ENCODE data around the gene MPL. TPM values are rescaled to one million over a fixed set of nuclear protein-coding genes. Genes with fewer than 3 reads are reported as not detected.
A peak's percentile ranks its signal among the peaks of the same experiment; 100 is the strongest.

Gene MPL
- total and polyA plus RNA-seq, 2 of the 8 experiments (the other 6 are each of a cell fraction or from before 2014, with no cell fraction given): 0.08 TPM; not detected in 1

DNA sequence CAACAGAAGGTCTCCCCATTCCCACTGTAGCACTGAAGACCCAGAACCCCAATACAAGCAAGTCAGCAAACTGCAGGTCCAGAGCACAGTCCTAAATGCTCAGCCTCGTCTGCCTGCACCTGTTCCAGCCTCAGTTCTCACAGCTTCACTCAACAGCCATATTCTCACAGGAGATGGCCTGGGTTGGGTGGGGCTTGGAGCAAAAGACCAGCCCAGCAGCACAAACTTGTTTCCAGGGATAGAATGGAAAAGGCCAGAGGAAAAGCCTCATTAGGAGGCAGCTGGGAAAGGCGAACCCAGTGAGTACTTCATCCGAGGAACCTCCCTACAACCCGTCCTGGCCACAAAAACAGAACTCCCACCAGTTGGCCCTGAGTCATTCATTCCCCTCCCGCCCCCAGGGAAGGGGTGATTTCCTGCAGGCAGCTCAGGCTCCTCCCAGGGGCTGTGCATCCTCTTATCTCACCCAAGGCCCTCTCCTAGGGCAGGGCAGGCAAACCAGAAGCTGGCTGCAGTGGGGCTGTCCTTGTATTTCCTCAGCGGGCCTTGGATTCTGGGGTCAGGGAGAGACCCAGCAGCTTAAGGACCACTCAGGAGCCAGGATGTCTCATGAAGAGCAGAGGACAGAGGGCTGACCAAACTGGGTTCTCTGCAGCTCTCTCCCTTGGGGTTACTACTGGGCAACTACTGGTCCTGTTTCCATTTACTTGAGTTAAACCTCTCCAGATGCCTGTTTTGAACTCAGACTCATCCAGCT, 7.4 kb upstream of the MPL start:
- Histone ChIP-seq H4K20me1 (replicated peaks in 1 of 2; ENCODE audit: control insufficient read depth in 1 of 2, insufficient read depth in 2 of 2, low read length in 2 of 2) (no peaks in the 10 kb centered on the region), H3K18ac (ENCODE audit: extremely low read depth, low read length) (no peak overlapping the region), H2AFZ (ENCODE audit: low read length) (peak overlapping the region; percentile 56; the same call in 1 of the 2 replicates), H3K4me3 (ENCODE audit: extremely low read depth in 1 of 4, insufficient read depth in 2 of 4, low read depth in 3 of 4, low read length in 4 of 4) (no peak overlapping the region), H4K8ac (ENCODE audit: extremely low read depth, insufficient read depth, low read length) (no peak overlapping the region), H4K91ac (replicated peaks; ENCODE audit: insufficient read length, low read length) (peak overlapping the region; percentile 22), H2BK12ac (ENCODE audit: low read depth, low read length) (no peak overlapping the region), H3K9me3 (ENCODE audit: insufficient read depth in 2 of 2, low read depth in 1 of 2, low read length in 1 of 2) (peaks cover 0 to 10% of the 10 kb centered on the region in 2 experiments; a peak in 2 of 4 replicates), H3K56ac (replicated peaks; ENCODE audit: insufficient read length, low read depth, low read length) (no peak overlapping the region), H3K23me2 (ENCODE audit: low read depth, low read length) (no peaks in the 10 kb centered on the region), H3K79me1 (ENCODE audit: low read depth, low read length) (no peaks in the 10 kb centered on the region), H2AK5ac (ENCODE audit: low read depth, low read length) (no peak overlapping the region), H3K9ac (replicated peaks in 1 of 4; ENCODE audit: extremely low read depth in 1 of 4, low read depth in 3 of 4, low read length in 3 of 4) (no peak overlapping the region), H3K14ac (ENCODE audit: insufficient read length) (no peak overlapping the region), H3K79me2 (ENCODE audit: control insufficient read depth in 1 of 2, insufficient read depth in 2 of 2, low read length in 2 of 2) (no peaks in the 10 kb centered on the region), H3K4ac (replicated peaks; ENCODE audit: insufficient read length, low read depth, low read length) (peak overlapping the region; percentile 2), H3K36me3 (ENCODE audit: control insufficient read depth in 2 of 4, insufficient read depth in 4 of 4, low read length in 3 of 4) (no peaks in the 10 kb centered on the region), H3K23ac (ENCODE audit: insufficient read length) (no peak overlapping the region), H4K5ac (ENCODE audit: insufficient read length, low read depth, low read length) (peak overlapping the region; percentile 10), H3K4me1 (replicated peaks in 1 of 4; ENCODE audit: control insufficient read depth in 3 of 4, insufficient read depth in 4 of 4, low read length in 3 of 4) (peaks cover 0 to 8% (median 3%) of the 10 kb centered on the region in 4 experiments; a peak in 3 of 7 replicates), H3K4me2 (ENCODE audit: insufficient read depth in 1 of 2, low read depth in 2 of 2, low read length in 2 of 2) (no peak overlapping the region), H2BK120ac (replicated peaks; ENCODE audit: low read depth, low read length) (no peak overlapping the region), H3K27ac (ENCODE audit: low read depth, low read length) (no peak overlapping the region), H3K27me3 (replicated peaks in 1 of 4; ENCODE audit: control insufficient read depth in 3 of 4, extremely low read depth in 1 of 4, insufficient read depth in 3 of 4, low read length in 3 of 4) (no peaks in the 10 kb centered on the region), H2BK5ac (ENCODE audit: low read depth, low read length) (0 out of 2 replicates have a peak overlapping the region, but pooled peaks have one; percentile 4), H2BK20ac (ENCODE audit: low read length) (no peak overlapping the region), H2BK15ac (ENCODE audit: low read length) (0 out of 2 replicates have a peak overlapping the region, but pooled peaks have one; percentile 6)
- TF ChIP-seq GABPA (IDR thresholded peaks at IDR 0.05; ENCODE audit: borderline replicate concordance, insufficient read depth, low read length): no peak
- TF ChIP-seq SIX5 (IDR thresholded peaks at IDR 0.05; ENCODE audit: low read depth, low read length): no peak
- TF ChIP-seq TAF1 (IDR thresholded peaks at IDR 0.05; ENCODE audit: low read depth, low read length): 0 out of 2 replicates have a peak, but pooled peaks have one; percentile 7
- TF ChIP-seq MAFK (IDR thresholded peaks at IDR 0.05; ENCODE audit: low read depth, low read length): no peak
- no peak for TF ChIP-seq JUND (IDR thresholded peaks at IDR 0.05; ENCODE audit: low read length)
- ChIA-PET POLR2A (ENCODE audit: partially characterized antibody) (interaction anchor here (0.9 to 2.8 kb wide), 6 partner anchors 10 to 60 kb away, joined by 3 to 12 read pairs (median 4); partner anchors contain the start of genes CDC20, ELOVL1 and TMEM125), CTCF (ENCODE audit: partially characterized antibody) (interaction anchor here (0.7 to 2.9 kb wide), 12 partner anchors 10 to 253 kb away, joined by 3 to 13 read pairs (median 3); partner anchors contain the start of genes C1orf210 and CDC20)
- WGBS, 2 experiments (ENCODE audit: extremely low coverage in 1 of 2, insufficient coverage in 1 of 2, insufficient read length in 1 of 2, insufficient replicate concordance in 2 of 2, low coverage in 1 of 2, low lambda C conversion rate in 2 of 2, missing lambda C conversion rate in 1 of 2): 63% methylated on average over 6 of the region's 6 CpGs; no CpG with 5 or more reads in 1 of the 2 experiments
- FAIRE-seq (no peak), DNase-seq (ENCODE audit: low read depth in 1 of 2, low spot score in 2 of 2) (no peak)
